GM06990 (cell line): Measurements from ENCODE around the gene CXCR1.
"Not testable (repeated sequence)": the region's sequence is repeated elsewhere in the genome, so short reads cannot be mapped to it uniquely, and the experiment has no call there.

Source experiments
- DNase-seq: peaks from one replicate; pipeline ENCODE4 v3.0.0-alpha.2; 2011; ENCODE audit not compliant: insufficient read length; ENCODE audit errors: extremely low read depth
- H3K27me3 ChIP-seq: replicated peaks from 2 replicates; pipeline ENCODE4 v1.6.0; 2011; ENCODE audit warnings: low read length; ENCODE audit not compliant: control insufficient read depth, insufficient read depth
- H3K36me3 ChIP-seq: 2 replicates; pipeline ENCODE4 v1.5.1; 2011; ENCODE audit warnings: low read length; ENCODE audit not compliant: control insufficient read depth, insufficient read depth
- H3K4me3 ChIP-seq: replicated peaks from 2 replicates; pipeline ENCODE4 v1.5.1; 2011; ENCODE audit warnings: low read depth, mild to moderate bottlenecking, control low read depth, low read length
- CTCF ChIP-seq: IDR thresholded peaks from 2 replicates; pipeline ENCODE4 v1.5.1; 2011; ENCODE audit warnings: low read length, control low read depth, mild to moderate bottlenecking, inconsistent platforms; ENCODE audit not compliant: insufficient read depth, poor library complexity, severe bottlenecking

Gene CXCR1

GRCh38 chr2:218125095-218125494, 41.7 kb downstream of the CXCR1 start:
- DNase-seq, result no peak
- H3K4me3 ChIP-seq, result no peak overlapping the region
- no peak for TF ChIP-seq CTCF
- H3K36me3 ChIP-seq, result no peaks in the 10 kb centered on the region
- no peaks in the 10 kb centered on the region for H3K27me3 ChIP-seq

GRCh38 chr2:218123986-218124385, 42.8 kb downstream of the CXCR1 start:
- DNase-seq, result no peak
- no peak overlapping the region for H3K4me3 ChIP-seq
- TF ChIP-seq CTCF, result no peak
- no peaks in the 10 kb centered on the region for H3K27me3 ChIP-seq
- no peaks in the 10 kb centered on the region for H3K36me3 ChIP-seq

GRCh38 chr2:218122286-218122685, 44.5 kb downstream of the CXCR1 start:
- not testable (repeated sequence) for H3K36me3 ChIP-seq, H3K27me3 ChIP-seq, DNase-seq, H3K4me3 ChIP-seq

- not testable (repeated sequence) for H3K27me3 ChIP-seq, H3K36me3 ChIP-seq, DNase-seq, H3K4me3 ChIP-seq
Observed at GRCh38 chr2:218121789-218122188, 45.0 kb downstream of the CXCR1 start.
